ENCODE data around the gene TTC23.

TTC23 gene

DNA sequence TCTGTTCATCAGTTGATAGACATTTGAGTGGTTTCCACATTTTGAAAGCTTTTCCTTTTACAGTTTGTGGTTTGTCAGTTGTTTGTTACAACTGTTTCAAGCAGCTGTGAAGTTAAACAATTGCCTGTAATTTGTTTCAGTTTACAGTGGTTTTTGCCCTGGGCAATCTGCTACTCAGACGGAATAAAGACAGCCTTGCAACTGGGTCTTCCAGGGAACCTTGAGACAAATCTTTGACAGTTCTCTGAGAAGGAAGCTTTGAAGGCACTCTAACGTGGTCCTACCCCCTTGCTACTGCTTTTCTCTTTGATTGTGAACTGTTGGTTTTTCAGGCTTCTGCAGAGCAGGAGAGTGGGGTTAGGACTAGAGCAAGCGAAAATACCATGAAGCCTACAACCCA is 29.9 kb upstream of the TTC23 start:
- Histone ChIP-seq H3K36me3 (ENCODE audit: insufficient read depth, low read length) (no peaks in the 10 kb centered on the region), H3K9ac (ENCODE audit: insufficient read length) (no peak overlapping the region), H3K27ac (no peak overlapping the region), H3K9me3 (ENCODE audit: low read depth, low read length) (no peaks in the 10 kb centered on the region), H3K4me3 (no peak overlapping the region)
- no peak for TF ChIP-seq FOXP2 (optimal IDR thresholded peaks at IDR 0.05; ENCODE audit: control extremely low read depth, extremely low read length, insufficient read depth)
- no peak for TF ChIP-seq EZH2 (IDR thresholded peaks at IDR 0.05)
- no peak for TF ChIP-seq POLR2AphosphoS5 (IDR thresholded peaks at IDR 0.05; ENCODE audit: borderline replicate concordance, low read depth, low read length)
- no peak for DNase-seq (ENCODE audit: low read depth, low spot score)

DNA sequence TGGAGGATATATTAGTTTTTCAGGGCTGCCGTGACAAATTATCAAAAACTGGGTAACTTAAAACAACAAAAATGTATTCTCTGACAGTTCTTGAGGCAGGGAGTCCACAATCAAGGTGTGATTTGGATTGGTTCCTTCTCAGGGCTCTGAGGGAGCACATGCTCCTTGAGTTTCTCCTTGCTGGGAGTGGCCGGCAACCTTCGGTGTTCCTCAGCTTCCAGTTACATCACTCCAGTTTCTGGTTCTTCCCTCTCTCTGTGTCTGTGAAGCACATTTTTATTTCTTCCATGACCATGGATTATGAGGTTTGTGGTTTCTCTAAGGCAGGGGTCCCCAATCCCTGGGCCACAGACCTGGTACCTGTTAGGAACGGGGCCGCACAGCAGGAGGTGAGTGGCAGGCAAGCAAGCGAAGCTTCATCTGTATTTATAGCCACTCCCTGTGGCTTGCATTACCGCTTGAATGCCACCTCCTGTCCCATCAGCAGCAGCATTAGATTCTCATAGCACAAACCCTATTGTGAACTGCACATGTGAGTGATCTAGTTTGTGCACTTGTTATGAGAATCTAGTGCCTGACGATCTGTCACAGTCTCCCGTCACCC is 26.2 kb upstream of the TTC23 start:
- TF ChIP-seq EZH2 (IDR thresholded peaks at IDR 0.05) (no peak), FOXP2 (optimal IDR thresholded peaks at IDR 0.05; ENCODE audit: control extremely low read depth, extremely low read length, insufficient read depth) (no peak), POLR2AphosphoS5 (IDR thresholded peaks at IDR 0.05; ENCODE audit: borderline replicate concordance, low read depth, low read length) (no peak)
- Histone ChIP-seq H3K36me3 (ENCODE audit: insufficient read depth, low read length) (no peaks in the 10 kb centered on the region), H3K9me3 (ENCODE audit: low read depth, low read length) (no peaks in the 10 kb centered on the region), H3K4me3 (no peak overlapping the region), H3K9ac (ENCODE audit: insufficient read length) (no peak overlapping the region), H3K27ac (no peak overlapping the region)
- DNase-seq (ENCODE audit: low read depth, low spot score) = no peak

DNA sequence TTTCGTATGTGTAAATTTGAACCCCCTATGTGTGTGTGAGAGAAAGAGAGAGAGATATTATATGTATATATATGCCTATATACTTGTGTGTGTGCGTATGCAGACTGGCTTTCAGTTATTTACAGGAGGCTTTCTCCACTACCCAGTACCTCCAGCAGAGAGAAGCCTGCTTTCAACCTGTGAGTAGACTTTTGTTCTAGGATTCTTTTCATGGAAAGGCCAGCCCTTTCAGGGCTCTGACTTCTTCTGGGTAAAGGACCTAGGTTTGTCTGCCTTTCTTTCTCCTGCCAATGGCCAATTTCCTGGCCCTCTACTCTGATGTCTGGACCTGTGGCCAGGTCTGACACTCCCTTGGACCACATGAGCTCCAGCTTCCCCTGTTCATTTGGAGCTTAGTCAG is 25.7 kb upstream of the TTC23 start:
- H3K27ac ChIP-seq = no peak overlapping the region
- no peak overlapping the region for H3K4me3 ChIP-seq
- H3K9ac ChIP-seq (ENCODE audit: insufficient read length) = no peak overlapping the region
- no peak for TF ChIP-seq EZH2 (IDR thresholded peaks at IDR 0.05)
- no peak for TF ChIP-seq FOXP2 (optimal IDR thresholded peaks at IDR 0.05; ENCODE audit: control extremely low read depth, extremely low read length, insufficient read depth)
- no peak for TF ChIP-seq POLR2AphosphoS5 (IDR thresholded peaks at IDR 0.05; ENCODE audit: borderline replicate concordance, low read depth, low read length)
- DNase-seq (ENCODE audit: low read depth, low spot score) = no peak
- no peaks in the 10 kb centered on the region for H3K9me3 ChIP-seq (ENCODE audit: low read depth, low read length)
- no peaks in the 10 kb centered on the region for H3K36me3 ChIP-seq (ENCODE audit: insufficient read depth, low read length)

GRCh38 chr15:99273801-99274200 is 24.4 kb upstream of the TTC23 start:
- DNase-seq (ENCODE audit: low read depth, low spot score) = no peak
- no peaks in the 10 kb centered on the region for H3K36me3 ChIP-seq (ENCODE audit: insufficient read depth, low read length)
- no peak overlapping the region for H3K9ac ChIP-seq (ENCODE audit: insufficient read length)
- H3K9me3 ChIP-seq (ENCODE audit: low read depth, low read length) = no peaks in the 10 kb centered on the region
- H3K4me3 ChIP-seq = no peak overlapping the region
- no peak overlapping the region for H3K27ac ChIP-seq
- TF ChIP-seq FOXP2 (optimal IDR thresholded peaks at IDR 0.05; ENCODE audit: control extremely low read depth, extremely low read length, insufficient read depth) (no peak), EZH2 (IDR thresholded peaks at IDR 0.05) (no peak), POLR2AphosphoS5 (IDR thresholded peaks at IDR 0.05; ENCODE audit: borderline replicate concordance, low read depth, low read length) (no peak)

DNA sequence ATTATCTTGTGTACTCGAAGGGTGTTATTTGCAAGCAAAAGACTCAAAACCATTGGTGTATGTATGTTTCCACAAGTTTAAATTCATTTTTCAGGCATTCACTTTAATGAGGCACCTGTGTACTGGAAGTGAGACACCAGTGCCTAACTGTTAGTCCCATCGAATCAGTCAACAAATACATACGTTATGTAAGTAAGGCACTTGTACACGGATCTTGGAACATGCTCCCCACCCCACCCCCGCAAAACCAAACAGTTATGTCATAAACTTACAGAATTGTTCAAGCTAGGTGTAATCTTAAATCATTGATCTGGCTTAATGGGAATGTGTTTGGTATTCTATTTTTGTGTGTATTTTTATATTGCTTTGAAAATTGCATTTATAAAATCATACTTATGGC is 19.1 kb upstream of the TTC23 start:
- no peak overlapping the region for H3K9ac ChIP-seq (ENCODE audit: insufficient read length)
- H3K4me3 ChIP-seq = no peak overlapping the region
- no peak overlapping the region for H3K27ac ChIP-seq
- no peaks in the 10 kb centered on the region for H3K36me3 ChIP-seq (ENCODE audit: insufficient read depth, low read length)
- no peak for DNase-seq (ENCODE audit: low read depth, low spot score)
- no peak for TF ChIP-seq FOXP2 (optimal IDR thresholded peaks at IDR 0.05; ENCODE audit: control extremely low read depth, extremely low read length, insufficient read depth)
- TF ChIP-seq POLR2AphosphoS5 (IDR thresholded peaks at IDR 0.05; ENCODE audit: borderline replicate concordance, low read depth, low read length) = no peak
- no peak for TF ChIP-seq EZH2 (IDR thresholded peaks at IDR 0.05)
- H3K9me3 ChIP-seq (ENCODE audit: low read depth, low read length) = no peaks in the 10 kb centered on the region

DNA sequence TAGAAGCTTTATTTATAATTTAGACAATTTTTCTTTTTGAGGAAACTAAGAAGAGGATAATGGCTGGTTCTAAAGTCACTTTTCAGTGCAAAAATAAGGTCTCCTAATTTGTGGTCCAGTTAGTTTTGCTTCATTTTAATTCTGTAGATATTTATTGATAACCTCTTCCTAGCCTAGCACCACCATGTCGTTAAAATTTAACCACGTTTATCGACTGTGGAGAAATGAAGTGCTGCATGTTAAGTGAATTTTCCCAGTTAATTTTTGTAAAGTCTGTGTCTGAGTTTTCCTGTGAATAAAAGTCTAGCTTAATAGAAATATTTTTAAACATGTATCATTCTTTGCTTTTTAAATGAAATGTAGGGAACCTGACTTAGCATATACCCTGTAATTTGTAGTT is 18.6 kb upstream of the TTC23 start:
- no peak overlapping the region for H3K9ac ChIP-seq (ENCODE audit: insufficient read length)
- no peak overlapping the region for H3K4me3 ChIP-seq
- no peak for DNase-seq (ENCODE audit: low read depth, low spot score)
- no peaks in the 10 kb centered on the region for H3K9me3 ChIP-seq (ENCODE audit: low read depth, low read length)
- no peak overlapping the region for H3K27ac ChIP-seq
- no peaks in the 10 kb centered on the region for H3K36me3 ChIP-seq (ENCODE audit: insufficient read depth, low read length)
- no peak for TF ChIP-seq POLR2AphosphoS5 (IDR thresholded peaks at IDR 0.05; ENCODE audit: borderline replicate concordance, low read depth, low read length)

DNA sequence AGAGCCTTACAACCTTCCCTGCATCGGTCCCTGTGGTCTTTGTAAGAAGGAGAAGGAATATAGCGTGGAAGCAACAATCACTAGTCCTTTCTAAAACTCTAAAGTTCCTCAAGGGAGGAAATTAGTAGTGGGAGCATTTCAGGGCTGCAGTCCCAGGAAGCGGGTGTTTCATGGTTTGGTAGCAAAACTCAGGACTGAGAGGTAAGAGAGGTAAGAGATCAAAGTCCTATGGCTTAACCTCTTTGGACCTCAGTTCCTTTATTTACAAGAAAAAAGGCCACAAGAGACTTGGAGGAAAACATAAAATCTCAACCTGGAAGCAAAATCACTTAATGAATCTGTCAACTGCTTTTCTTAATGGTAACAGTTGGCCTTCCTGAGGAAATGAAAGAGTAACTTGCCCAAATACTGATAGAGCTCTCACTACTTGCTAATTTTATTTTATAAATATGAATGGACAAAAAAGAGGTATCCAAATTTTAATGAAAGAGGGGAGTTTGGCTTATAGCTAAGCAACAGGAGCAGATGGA is 16.2 kb upstream of the TTC23 start:
- DNase-seq (ENCODE audit: low read depth, low spot score) = no peak
- no peak overlapping the region for H3K27ac ChIP-seq
- no peak overlapping the region for H3K4me3 ChIP-seq
- H3K9me3 ChIP-seq (ENCODE audit: low read depth, low read length) = no peaks in the 10 kb centered on the region
- no peak overlapping the region for H3K9ac ChIP-seq (ENCODE audit: insufficient read length)
- TF ChIP-seq FOXP2 (optimal IDR thresholded peaks at IDR 0.05; ENCODE audit: control extremely low read depth, extremely low read length, insufficient read depth) = no peak
- H3K36me3 ChIP-seq (ENCODE audit: insufficient read depth, low read length) = no peaks in the 10 kb centered on the region

DNA sequence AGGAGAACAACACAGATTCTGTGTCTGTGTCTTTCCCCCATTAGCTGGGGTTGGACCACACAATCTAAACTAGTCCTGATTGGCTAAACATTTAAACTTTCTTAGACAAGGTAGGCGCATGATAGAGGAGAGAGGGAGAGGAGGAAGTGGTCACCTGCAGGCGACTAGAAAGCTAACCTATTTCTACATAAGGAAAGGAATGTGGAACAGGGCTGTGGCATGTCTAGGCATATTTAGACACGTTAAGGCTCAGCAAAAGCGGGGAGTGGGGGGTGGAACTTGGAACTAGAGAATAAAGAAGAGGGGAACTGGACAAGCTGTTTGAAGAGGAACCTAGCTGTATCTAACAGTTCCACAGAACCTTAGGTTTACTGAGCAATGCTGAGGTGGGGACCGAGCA is 14.7 kb upstream of the TTC23 start:
- H3K4me3 ChIP-seq = no peak overlapping the region
- H3K36me3 ChIP-seq (ENCODE audit: insufficient read depth, low read length) = no peaks in the 10 kb centered on the region
- no peak overlapping the region for H3K9ac ChIP-seq (ENCODE audit: insufficient read length)
- no peaks in the 10 kb centered on the region for H3K9me3 ChIP-seq (ENCODE audit: low read depth, low read length)
- H3K27ac ChIP-seq = no peak overlapping the region
- no peak for DNase-seq (ENCODE audit: low read depth, low spot score)
- TF ChIP-seq POLR2AphosphoS5 (IDR thresholded peaks at IDR 0.05; ENCODE audit: borderline replicate concordance, low read depth, low read length) (no peak), EZH2 (IDR thresholded peaks at IDR 0.05) (no peak), FOXP2 (optimal IDR thresholded peaks at IDR 0.05; ENCODE audit: control extremely low read depth, extremely low read length, insufficient read depth) (no peak)

- Histone ChIP-seq H3K27ac (no peak overlapping the region), H3K4me3 (no peak overlapping the region), H3K9me3 (ENCODE audit: low read depth, low read length) (no peaks in the 10 kb centered on the region), H3K9ac (ENCODE audit: insufficient read length) (no peak overlapping the region), H3K36me3 (ENCODE audit: insufficient read depth, low read length) (0 out of 2 replicates have a peak, but pooled peaks cover 3% of the 10 kb centered on the region)
- no peak for DNase-seq (ENCODE audit: low read depth, low spot score)
- no peak for TF ChIP-seq POLR2AphosphoS5 (IDR thresholded peaks at IDR 0.05; ENCODE audit: borderline replicate concordance, low read depth, low read length)
These were observed 7.8 kb upstream of the TTC23 start for GRCh38 chr15:99257107-99257750.
